Gastrocnemius medialis (tissue), 4 donors: ENCODE measurements around the gene PHACTR1.

Experiments
- CTCF ChIP-seq, 5 experiments: fragments of 450-650 bp in 3 of 5; fragments of 200-600 bp in 2 of 5; sonication (generic) in 2 of 5; IDR thresholded peaks in 4 of 5; conservative IDR thresholded peaks in 1 of 5; 1 replicate in 4 of 5; 2 replicates in 1 of 5; pipeline ENCODE4 v1.5.1; 2016 to 2019; ENCODE audit warnings: antibody characterized with exemption in 5 of 5, mild to moderate bottlenecking in 3 of 5, moderate library complexity in 3 of 5
- POLR2A ChIP-seq, 2 donors: fragments of 450-650 bp; IDR thresholded peaks; one replicate each; pipeline ENCODE4 v1.6.1; 2017; ENCODE audit warnings: antibody characterized with exemption in 2 of 2, mild to moderate bottlenecking in 2 of 2, moderate library complexity in 2 of 2

GRCh38 chr6:13012977-13013680, 296.6 kb downstream of the PHACTR1 start:
- TF ChIP-seq CTCF (IDR thresholded peaks at IDR 0.05 in 4 of 5, conservative IDR thresholded peaks at IDR 0.05 in 1 of 5) (no peak), POLR2A (IDR thresholded peaks at IDR 0.05) (no peak)
